T-helper 2 cell treated with Interferon-gamma antibody and Interleukin-4, amounts not matched to agents 100 ng/mL and 5 ng/mL, for 36 hours (primary cell): Measurements from ENCODE around the gene TOP2B. TPM values are rescaled to one million over a fixed set of nuclear protein-coding genes. Genes with fewer than 3 reads are reported as not detected.

ENCODE experiments used
- intact Hi-C: fragments of 100-400 bp; cut with micrococcal nuclease; formaldehyde crosslinking; loops from one replicate; pipeline ENCODE4 v1.15.1; 2023
- total RNA-seq: library from RNA; stranded (reverse); gene quantifications from 2 replicates; pipeline ENCODE4 v1.2.3, GENCODE V29; 2022

Gene TOP2B, protein sequence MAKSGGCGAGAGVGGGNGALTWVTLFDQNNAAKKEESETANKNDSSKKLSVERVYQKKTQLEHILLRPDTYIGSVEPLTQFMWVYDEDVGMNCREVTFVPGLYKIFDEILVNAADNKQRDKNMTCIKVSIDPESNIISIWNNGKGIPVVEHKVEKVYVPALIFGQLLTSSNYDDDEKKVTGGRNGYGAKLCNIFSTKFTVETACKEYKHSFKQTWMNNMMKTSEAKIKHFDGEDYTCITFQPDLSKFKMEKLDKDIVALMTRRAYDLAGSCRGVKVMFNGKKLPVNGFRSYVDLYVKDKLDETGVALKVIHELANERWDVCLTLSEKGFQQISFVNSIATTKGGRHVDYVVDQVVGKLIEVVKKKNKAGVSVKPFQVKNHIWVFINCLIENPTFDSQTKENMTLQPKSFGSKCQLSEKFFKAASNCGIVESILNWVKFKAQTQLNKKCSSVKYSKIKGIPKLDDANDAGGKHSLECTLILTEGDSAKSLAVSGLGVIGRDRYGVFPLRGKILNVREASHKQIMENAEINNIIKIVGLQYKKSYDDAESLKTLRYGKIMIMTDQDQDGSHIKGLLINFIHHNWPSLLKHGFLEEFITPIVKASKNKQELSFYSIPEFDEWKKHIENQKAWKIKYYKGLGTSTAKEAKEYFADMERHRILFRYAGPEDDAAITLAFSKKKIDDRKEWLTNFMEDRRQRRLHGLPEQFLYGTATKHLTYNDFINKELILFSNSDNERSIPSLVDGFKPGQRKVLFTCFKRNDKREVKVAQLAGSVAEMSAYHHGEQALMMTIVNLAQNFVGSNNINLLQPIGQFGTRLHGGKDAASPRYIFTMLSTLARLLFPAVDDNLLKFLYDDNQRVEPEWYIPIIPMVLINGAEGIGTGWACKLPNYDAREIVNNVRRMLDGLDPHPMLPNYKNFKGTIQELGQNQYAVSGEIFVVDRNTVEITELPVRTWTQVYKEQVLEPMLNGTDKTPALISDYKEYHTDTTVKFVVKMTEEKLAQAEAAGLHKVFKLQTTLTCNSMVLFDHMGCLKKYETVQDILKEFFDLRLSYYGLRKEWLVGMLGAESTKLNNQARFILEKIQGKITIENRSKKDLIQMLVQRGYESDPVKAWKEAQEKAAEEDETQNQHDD (N-terminal part only)
- total RNA-seq = 125 and 126 TPM in 2 replicates

DNA sequence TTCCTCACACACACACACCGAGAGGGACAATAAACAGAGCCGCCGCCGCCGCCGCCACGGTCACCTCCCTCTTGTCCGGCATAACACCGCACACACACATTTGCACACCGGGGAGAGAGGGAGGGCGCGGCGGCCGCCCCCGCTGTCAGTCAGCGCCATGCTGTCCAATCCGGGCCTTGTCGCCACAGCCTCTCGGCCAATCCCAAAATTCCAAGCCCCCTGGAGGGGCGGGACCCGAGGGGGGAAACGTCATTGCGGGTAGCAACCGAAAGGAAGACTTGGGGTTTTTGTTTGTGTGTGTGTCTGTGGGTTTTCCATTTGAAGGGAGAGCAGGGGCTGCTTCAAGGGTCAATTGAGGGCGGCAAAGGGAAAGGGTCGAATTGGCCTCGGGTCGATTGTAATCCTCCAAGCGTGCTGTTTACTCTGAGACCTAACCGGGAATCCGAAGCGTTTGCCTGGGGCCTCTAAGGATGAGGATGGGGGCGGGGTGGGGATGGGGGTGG lies at the start of gene TOP2B:
Gene TOP2B, minus strand, starts transcription at position 96 of the 503 bp plus-strand sequence. CDS start 610 bp downstream, outside the sequence.
- intact Hi-C loops = loop anchor here (1.0 to 10.0 kb wide), 6 partner anchors 118 to 1750 kb away; partner anchors contain the start of genes NEK10, NGLY1, NKIRAS1 and NR1D2

DNA sequence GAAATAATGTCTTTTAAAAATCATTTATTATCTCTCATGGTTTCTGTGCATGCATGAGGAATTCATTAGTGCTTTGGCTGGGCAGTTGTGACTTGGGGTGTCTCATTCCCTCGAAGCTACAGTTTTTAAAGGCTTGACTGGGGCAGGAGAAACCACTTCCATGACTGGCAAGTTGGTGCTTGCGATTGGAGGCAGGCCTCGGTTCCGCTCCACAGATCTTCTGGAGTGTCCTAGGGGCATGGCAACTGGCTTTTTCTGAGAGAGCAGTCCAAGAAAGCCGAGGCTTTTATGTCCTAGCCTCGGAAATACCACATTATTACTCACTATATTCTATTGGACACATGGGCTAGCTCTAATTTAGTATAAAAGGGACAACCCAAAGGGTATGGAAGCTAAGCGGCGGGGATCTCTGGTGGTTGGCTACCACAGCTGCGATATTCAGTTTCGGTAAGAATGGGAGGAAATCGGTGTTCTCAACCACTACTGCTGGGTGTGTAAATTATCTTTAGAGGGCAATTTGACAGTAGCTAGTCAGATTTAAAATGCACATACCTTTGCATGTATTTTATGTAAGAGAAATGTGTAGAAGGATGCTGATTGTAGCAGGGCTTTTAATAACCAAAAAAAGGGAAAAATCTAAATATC lies 48.8 kb upstream of the TOP2B start:
- intact Hi-C loops = no loop called here

DNA sequence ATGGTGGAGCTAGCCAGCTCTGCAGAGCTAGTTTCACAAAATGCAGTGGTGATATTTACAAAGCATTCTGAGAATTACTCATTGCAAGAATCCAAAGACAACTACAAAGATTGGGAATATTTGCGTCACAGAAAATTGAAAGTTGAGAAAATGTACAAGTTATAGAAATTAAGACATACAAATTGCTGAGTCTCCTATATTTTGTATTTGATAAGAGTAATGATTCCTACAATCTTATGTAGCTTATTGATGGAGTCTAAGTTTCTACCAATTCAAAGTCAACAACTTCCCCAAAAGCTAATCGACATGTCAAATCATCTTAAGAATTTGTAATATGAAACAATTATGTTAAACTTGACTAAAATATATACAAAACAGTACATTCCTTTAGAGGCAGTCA lies 46.4 kb upstream of the TOP2B start:
- intact Hi-C loops = no loop called here

DNA sequence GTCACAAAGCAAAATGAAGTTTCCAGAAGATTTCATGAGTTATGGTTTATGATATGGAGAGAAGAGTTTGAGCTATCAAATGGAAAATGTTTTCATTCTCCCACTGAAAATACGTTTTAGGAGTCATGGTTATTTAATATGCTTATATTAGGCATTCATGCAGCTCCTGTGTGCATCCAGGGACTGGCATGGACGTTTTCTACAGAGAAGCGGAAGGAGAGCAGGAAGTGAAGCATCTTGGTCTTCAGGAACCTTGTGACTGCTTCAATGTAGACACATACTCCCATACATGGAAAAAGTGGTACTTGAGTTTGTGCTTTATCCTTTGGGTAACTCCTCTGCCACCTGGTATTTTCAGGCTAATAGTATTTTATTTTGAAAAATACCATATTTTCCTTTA lies 43.3 kb upstream of the TOP2B start:
- intact Hi-C loops = no loop called here

DNA sequence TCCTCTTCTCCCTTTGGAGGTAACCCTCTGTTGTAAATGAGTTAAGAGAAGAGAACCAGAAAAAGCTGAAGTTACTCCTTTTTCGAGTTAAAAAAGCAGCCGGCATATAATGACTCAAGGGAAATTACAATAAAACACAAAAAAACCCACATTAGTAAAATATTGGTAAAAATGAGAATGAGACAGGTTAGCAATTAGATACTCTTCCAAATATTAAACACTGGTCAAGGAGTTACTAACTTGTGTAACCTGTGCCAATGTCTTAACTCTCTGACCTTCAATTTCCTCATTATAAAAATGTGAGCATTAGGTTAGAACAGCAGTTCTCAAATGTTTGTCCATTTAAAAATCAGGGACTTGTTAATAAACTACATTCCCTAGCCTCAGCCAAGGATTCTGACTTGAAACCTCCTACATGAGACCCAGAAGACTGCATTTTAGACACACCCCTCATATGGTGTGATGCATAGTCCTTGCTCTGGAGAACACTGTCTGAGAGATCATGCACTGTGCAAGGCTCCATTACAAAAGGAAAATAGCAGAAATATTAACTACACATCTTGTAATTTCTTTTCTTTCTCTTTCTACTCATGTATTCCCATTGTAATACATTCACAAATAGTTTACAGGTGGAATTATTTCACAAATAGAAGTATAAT lies 42.7 kb upstream of the TOP2B start:
- intact Hi-C loops = no loop called here

DNA sequence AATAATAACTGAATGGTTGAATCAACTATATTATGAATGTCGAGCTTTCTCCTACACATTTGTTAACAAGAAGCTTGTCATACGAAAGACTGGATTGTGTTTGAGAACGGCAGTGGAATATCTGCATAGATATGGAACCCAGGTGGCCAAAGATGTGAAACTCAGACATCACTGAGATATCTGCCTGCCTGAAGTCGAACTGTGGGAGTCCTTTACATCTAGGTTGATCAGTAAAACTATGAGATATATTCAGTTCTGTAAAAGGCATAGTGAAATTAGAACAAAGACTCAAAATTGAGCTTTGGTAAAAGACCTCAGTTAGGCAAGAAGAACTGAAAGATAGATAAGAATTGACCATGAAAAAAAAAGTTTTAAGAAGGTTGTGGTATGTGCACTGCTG lies 41.5 kb upstream of the TOP2B start:
- intact Hi-C loops = no loop called here

DNA sequence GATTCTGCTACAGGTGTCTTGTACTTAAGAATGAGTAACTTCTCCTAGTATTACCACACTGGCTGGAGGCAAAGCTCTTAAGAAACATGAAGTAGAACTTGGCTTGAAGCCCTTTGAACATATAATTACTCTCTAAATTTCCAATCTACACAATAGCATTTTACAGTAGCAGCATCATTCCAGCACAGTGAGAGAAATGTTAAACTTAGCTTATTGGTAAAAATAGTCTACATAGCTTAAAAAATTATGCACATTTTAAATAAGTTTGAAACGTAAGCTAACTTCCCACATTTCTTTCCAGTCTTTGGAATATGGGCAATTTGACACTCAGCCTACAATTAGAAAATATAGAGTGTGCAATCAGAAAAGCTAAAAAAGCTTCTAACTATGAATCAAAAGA lies 32.8 kb upstream of the TOP2B start:
- intact Hi-C loops = no loop called here

DNA sequence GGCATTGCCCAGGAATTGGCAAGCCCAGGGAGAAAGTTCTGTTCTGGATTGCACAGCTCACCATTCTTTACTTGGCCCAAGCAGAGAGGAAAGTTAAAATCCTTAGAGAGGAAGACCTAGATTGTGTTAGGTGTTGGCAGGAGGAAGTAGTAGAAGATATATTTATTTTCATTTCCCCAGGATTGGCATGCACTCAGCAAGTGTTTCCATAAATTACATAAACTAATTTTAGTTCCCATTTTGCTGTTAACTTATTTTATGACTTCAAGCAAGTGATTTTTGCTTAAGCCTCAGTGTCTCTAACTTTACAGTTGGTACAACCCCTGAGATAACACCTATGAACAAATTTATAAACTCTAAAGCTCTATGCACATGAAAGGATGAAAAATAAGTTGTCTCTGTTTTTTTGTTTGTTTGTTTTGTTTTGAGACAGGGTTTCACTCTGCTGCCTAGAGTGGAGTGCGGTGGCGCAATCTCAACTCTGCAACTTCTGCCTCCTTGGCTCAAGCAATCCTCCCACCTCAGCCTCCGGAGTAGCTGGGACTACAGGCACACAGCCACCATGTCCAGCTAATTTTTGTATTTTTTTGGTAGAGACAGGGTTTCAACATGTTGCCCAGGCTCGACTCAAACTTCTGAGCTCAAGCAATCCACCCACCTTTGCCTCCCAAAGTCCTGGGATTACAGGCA lies 31.2 kb upstream of the TOP2B start:
- intact Hi-C loops = no loop called here

DNA sequence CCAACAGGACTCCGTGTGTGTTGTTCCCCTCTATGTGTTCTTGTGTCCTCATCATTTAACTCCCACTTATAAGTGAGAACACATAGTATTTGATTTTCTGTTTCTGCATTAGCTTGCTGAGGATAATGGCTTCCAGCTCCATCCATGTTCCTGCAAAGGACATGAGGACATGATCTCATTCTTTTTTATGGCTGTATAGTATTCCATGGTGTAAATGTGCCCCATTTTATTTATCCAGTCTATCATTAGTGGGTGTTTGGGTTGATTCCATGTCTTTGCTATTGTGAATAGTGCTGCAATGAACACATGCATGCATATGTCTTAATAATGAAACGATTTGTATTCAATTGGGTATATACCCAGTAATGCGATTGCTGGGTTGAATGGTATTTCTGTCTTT lies 28.5 kb upstream of the TOP2B start:
- intact Hi-C loops = no loop called here

DNA sequence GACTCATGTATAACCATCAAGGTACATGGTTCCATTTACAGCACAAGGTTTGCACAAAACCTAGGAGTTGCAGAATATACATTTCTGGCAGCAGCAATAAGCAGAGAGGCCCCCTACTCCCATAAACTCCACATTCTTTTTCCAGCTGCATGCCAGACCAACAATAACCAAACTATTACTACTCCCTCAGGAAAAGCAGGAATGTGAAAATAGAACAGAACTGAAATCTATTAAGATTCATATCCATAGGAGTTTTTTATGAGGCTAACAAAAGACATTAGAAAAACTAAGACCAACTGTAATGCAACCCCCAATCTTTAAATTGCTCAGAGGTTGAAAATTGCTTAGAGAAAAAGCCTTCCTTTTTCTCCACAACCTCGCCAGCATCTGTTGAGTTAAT lies 27.6 kb upstream of the TOP2B start:
- intact Hi-C loops = no loop called here

DNA sequence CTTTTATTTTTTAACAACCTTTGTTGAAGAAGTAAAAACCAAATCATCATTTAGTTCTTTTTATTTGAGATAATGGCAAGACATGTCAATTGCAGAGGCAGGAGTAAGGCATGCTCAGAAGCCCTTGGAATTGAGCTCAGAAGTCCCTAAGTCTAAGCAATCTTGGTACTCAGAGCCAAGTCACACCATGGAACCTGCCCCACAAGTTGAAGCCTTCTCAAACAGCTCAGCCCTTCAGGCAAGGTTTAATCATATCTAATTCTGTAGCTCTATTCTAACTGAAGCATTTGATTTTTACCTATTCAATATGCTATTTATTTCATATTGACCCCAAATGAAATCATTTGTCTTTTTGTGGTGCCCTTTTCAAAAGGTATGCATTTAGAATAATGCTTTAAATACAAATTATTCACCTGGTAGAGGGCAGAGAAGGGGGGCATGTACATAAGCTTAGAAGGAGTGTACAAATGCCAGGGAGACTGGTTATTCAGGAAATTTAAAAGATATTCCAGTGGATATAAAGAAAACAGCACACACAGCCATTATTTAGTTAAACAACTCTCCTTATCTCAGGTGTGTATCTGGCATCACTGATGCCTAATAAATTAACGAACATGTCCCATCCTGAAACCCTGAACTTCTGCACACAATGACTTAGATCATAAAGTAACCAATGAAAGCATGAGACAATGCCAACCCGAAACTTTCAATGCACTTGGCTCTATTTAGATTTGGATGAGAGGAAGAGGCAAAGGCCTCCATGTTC lies 26.2 kb upstream of the TOP2B start:
- intact Hi-C loops = no loop called here

DNA sequence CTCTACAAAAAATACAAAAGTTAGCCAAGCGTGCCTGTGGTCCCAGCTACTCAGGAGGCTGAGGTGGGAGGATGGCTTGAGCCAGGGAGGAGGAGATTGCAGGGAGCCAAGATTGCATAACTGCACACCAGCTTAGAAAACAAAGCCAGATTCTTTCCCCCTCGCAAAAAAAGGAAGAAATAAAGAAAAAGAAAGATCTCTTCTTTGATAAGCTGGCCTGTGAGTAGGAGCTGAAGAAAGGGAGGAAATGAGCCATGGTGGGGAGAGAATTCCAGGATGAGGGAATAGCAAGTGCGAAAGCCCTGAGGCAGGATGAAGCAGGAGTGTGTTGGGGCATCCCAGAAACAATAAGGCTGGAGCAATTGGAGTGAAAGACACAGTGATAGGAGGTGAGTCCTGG lies 24.5 kb upstream of the TOP2B start:
- intact Hi-C loops = no loop called here

DNA sequence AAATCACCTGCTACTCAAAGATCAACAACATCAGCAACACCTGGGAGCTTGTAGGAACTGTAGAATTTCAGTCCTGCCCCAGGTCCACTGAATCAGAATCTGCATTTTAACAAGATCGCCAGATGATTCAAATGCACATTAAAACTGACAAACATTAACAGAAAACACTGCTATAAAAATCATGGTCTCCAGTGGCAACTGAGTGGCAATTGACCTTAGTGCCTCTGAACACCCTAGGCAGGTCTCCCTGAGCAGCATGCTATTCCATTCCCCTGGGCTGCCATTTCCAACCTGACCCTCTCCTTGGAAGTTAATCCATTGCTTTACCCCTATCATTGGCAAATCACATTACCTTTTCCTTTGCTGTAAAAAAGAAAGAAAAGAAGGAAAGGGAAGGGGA lies 23.0 kb upstream of the TOP2B start:
- intact Hi-C loops = no loop called here

DNA sequence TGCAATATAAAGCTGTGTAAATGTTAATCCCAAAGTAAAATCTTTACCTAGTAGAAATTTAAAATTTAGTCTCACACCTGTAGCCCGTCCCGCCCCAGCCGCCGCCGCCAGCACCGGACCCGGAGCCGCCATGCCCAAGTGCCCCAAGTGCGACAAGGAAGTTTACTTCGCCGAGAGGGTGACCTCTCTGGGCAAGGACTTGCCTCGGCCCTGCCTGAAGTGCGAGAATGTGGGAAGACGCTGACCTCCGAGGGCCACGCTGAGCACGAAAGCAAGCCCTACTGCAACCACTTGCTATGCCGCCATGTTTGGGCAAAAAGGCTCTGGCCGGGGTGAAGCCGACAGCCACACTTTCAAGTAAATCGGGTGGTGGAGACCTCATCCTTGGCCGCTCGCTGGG lies 22.1 kb upstream of the TOP2B start:
- intact Hi-C loops = no loop called here

DNA sequence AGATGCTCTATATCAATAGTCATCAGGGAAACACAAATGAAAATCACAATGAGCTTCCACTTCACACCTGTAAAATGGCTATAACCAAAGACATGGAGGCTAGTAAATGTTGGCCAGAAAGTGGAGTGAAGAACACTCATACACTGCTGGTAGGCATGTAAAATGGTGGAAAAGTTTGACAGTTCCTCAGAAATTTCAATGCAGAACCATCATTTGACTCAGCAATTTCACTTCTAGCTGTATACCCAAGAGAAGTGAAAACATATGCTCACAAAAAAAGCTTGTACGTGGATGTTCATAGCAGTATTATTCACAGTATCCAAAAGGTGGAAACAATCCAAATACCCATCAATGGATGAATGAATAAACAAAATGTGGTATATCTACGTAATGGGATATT lies 19.2 kb upstream of the TOP2B start:
- intact Hi-C loops = no loop called here

DNA sequence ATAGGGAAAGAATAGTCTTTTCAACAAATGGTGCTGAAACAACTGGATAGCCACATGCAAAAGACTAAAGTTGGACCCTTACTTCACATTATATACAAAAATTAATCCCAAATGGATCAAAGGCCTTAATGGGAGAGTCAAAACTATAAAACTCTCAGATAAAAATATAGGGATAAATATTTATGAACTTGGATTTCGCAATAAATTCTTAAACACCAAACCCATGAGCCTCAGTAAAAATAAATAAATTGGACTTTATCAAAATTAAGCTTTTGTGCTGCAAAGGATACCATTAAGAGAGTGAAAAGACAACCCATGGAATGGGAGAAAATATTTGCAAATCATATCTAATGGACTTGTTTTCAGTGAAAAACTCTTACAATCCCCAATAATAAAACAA lies 18.7 kb upstream of the TOP2B start:
- intact Hi-C loops = no loop called here

DNA sequence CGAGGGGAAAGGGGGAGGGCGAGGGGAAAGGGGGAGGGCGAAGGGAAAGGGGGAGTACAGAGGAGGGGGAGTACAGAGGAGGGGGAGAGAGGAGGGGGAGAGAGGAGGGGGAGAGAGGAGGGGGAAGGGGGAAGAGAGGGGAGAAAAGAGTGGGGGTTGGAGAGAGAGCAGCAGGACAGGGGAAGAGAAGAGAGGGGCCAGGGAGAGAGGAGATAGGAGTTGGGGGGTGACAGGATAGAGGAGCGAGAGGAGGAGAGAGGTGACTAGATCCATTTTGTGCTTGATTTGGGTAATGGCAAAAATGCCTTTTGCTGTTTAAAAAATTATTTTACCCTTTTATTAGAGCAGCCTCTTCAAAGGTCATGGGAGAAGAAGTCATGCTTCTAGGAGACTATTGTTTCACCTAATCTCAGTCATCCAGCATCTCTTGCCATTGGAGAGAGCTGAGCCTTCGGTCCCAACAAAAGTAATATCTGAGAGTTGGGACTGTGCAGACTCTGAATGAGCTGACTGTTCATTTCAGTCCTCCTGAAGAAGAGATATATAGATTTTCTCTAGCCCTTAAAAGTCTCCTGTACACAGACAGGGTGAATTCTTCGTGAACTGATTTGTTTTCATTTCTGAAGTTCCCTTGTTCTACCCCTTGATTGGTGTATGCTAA lies 15.1 kb upstream of the TOP2B start:
- intact Hi-C loops = no loop called here

DNA sequence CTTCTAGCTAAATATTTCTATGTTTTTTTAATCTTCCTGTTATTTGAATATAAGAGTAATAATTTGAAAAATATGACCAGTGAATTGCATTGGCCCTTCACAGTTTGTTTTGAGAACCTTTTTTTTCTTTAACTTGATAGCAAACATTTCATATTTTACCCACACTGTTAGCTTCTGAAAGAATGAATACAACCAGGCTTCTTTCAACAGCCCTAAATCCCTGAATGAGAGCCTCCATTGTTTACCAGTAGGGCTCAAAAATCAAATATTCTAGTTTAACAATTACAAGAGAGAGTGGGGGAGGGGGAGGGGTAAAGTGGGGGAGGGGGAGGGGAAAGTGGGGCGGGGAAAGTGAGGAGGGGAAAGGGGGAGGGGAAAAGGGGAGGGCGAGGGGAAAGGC lies 14.5 kb upstream of the TOP2B start:
- intact Hi-C loops = no loop called here

DNA sequence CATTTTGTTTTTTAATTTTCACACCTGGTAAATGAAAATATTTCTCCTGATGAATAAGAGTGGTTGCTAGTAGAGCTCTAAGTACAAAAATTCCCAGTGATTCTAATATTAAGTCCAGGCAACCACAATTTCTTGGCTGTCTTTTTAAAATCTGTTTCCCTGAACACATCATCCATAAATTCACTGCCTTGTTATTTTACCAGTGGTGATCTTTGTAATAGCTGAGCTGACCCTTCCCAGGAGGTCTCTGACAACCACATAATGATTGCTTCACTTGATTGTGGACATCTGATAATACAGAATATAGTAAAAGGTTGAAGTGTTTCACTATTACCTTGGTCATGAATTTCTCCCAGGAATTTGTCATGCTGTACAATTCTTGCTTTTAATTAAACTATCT lies 13.9 kb upstream of the TOP2B start:
- intact Hi-C loops = no loop called here
